HG03460 (cell line): ENCODE data around the gene POLE3.
"Not testable (repeated sequence)": the region's sequence is repeated elsewhere in the genome, so short reads cannot be mapped to it uniquely, and the experiment has no call there.

Source experiments
- ATAC-seq: cut with Tn5 transposase; IDR thresholded peaks from one replicate; pipeline ENCODE4 v1.9.1; 2021; ENCODE audit not compliant: unreplicated experiment

POLE3 gene, protein sequence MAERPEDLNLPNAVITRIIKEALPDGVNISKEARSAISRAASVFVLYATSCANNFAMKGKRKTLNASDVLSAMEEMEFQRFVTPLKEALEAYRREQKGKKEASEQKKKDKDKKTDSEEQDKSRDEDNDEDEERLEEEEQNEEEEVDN

GRCh38 chr9:113410207-113410864 is at the start of gene POLE3, which contains the start of gene C9orf43:
Gene POLE3 (minus strand): TSS chr9:113410675. CDS start chr9:113410293, 382 bp downstream.
Gene C9orf43 (plus strand): TSS chr9:113410747. CDS start chr9:113413494, 2,747 bp downstream.
- peak; percentile 93 for ATAC-seq

DNA sequence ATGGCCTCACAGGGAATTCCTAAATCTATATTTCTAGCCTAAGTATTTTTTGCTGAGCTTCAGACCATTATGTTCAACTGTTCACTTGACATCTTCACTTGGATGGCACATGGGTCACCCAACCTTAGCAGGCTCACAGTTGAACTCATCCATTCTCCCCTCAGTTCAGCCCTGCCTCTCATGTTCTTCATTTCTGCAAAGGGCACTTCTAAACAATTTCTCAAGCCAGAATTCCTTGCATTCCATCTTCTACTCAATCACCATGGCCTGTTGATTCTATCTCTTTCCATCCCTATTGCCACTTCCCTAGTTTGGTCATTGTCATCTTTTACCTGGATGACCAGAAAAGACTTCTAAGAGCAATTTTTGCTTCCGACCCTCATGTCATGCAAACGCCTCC is 45.8 kb upstream of the POLE3 start:
- ATAC-seq, result no peak

- ATAC-seq, result no peak
Observed at GRCh38 chr9:113454914-113455761, 44.7 kb upstream of the POLE3 start.

GRCh38 chr9:113452113-113452605 is 41.7 kb upstream of the POLE3 start:
- ATAC-seq, result no peak

GRCh38 chr9:113449376-113449775 is 38.9 kb upstream of the POLE3 start:
- no peak for ATAC-seq

DNA sequence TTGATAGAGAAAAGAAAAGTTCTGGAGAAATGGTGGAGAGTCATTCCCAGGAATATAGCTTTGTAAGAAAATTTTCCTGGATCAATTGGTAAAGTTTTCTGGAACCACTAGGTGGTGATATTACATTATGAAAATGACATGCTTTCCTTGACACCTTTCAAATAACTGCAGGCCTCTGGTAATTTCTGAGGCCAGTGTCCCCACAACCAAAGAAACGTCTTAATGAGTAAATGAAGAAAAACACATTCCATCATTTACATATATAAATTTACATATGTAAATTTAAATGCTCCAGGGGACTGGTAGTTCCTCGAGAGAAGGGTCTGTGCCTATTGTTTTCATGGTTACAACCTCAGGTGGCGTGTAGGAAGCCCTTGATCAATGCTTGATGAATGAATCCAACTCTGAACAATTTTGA is 35.9 kb upstream of the POLE3 start:
- ATAC-seq, result no peak

DNA sequence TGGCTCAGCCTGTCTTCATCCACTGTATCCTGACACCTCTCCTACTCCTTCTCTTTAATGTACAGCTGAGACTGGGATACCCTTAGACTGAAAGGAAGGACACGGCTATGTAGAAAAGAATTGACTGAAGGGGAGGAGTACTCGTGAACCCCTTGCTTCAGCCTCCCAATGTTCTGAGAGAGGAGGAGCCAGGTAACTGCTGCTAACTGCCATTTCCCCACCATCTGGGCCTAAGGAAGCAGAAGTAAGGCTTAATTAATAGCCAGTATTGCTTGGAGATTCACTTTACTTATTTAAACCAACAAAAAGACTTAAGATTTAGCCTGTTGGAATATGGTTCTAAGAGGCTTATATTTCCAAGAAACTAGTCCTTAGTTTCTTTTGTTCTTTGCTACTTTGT is 34.3 kb upstream of the POLE3 start:
- no peak for ATAC-seq

GRCh38 chr9:113437716-113438115 is 27.2 kb upstream of the POLE3 start:
- not testable (repeated sequence) for ATAC-seq

DNA sequence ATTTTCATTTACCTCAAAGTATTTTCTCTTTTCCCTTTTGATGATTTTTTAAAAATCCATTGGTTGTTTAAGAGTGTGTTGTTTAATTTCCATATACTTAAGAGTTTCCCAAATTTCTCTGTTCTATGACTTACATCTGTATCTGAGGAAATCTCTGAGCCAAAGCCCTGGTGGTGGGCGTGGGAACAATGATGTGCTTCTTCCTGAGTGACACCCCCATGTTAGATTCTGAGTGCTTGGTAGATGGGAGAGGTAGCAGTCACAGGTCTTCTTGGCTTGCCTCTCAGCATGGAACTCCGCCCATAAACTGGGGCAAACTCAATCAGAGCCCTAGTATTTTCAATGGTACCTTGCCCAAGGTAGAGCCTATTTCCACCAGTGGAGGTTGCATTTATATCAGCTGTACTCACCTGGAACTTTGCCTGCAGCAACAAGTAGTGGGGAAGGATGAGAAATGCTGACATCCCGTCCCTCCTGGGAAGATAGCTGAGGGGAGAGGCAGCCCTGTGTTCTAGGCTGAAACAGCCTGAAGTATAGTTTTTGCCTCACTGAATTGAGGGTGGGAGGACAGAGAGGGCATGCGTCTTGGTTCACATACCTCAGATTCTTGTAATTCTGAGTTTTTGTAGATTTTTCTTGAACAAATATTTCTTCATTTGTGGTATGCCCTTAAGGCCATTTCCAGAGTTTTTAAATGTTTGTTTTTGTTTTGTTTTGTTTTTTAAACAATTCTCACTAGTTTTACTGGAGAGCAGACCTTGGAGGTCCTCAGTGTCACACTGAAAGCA is 26.4 kb upstream of the POLE3 start:
- no peak for ATAC-seq

DNA sequence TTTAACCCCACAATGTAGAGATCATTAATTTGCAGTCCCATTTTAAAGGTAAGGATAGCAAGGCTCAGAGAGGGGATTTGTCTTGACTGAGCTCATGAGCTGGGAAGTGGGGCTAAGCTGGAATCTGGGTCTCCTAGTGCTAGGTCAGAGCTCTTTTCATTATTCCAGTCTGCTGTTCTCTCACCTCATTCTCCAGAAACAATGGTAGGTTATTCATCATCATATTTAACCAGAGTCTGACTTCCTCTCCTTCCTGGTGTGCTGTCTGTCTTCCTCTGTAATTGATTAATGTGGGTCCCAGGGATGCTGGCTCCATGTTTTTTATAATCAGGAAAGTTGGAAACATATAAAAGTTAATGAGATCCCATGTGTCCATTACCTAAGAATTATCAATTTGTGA is 20.7 kb upstream of the POLE3 start:
- no peak for ATAC-seq

- no peak for ATAC-seq
Observed at GRCh38 chr9:113428062-113428615, 17.7 kb upstream of the POLE3 start.

- ATAC-seq, result no peak
Observed at GRCh38 chr9:113427629-113428028, 17.2 kb upstream of the POLE3 start.

DNA sequence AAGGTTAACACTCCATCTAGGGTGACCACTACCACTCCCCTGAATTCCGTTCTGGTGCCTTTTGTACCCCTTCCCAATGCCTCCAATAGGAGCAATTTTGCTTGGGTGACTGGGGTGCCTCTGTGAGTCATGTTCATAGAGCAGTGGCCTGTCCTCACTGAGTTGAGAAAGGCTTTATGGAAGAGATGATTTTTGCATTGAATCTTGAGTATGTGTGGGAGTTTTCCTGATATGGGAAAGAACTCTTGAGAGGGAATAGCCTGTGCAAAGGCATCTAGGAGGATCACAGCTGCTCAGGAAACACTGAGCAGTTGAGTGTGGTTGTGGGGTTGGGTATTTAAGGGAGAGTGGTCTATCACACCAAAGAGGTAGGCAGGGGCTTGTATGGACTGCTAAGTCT is 16.2 kb upstream of the POLE3 start:
- no peak for ATAC-seq

DNA sequence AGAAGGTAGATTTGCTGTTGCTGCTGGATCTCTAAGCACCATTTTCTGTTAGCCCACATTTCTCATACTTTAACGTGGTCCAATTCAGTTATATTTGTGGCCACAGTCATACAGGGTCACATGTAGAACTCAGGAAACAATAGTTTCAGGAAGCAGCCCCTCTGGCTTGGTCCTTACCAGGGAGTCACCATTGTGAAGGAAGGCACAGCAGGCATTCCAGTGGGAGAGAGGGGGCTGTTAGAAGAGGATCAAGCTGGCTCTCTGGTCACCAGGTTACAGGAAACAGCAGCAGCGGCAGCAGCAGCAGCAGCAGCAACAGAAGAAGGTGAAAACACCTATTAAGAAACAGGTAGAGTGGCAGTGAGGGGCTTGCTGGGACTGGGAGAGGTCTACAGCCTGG is 14.6 kb upstream of the POLE3 start:
- ATAC-seq, result no peak

DNA sequence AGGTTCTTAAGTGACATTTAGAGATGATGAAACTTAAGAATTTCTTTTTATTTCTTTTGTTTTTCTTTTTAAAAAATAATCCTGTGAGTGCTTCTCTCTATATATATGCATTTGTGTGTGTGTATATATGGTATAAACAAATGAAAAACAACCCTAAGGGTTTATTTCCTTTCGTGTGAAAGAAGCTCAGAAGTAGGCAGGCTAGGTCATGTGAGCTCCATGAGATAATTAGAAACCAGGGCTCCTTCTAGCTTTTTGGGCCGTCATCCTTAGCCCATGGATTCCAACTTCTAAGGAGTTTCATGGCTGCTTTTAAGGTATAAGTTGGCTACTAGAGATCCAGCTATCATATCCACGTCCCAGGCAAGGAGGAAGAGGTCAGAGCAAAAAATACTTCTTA is 11.3 kb upstream of the POLE3 start:
- ATAC-seq, result no peak

GRCh38 chr9:113417370-113417769 is 6.9 kb upstream of the POLE3 start:
- no peak for ATAC-seq

DNA sequence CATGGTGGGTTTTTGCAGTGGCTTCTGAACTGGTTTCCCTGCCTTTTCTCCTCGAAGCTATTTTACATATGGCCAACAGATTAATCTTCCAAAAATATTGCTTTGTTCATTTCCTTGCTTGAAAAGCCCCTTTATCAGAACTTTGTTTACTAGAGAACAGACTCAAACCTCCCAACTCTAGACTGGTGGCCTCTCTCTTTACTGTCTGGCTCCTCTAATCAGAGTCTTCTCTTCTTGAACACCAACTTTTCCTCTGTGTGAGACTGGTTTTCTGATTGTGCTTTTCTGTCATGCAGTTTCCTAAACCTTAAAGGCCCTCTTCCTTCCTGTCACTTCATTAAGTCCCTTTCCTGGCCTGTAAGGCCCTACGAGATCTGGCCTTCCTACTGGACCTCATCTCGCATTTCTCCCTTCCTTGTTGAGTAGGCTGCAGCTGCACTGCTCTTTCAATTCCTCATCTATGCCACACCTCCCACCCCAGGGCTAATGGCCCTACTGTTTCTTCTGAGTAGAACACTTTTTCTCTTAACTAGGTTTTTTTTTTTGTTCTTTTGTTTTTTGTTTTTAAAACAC is 5.8 kb upstream of the POLE3 start:
- peak; percentile 97 for ATAC-seq

GRCh38 chr9:113409883-113410206 is 630 bp downstream of the POLE3 start:
- peak; percentile 6 for ATAC-seq

DNA sequence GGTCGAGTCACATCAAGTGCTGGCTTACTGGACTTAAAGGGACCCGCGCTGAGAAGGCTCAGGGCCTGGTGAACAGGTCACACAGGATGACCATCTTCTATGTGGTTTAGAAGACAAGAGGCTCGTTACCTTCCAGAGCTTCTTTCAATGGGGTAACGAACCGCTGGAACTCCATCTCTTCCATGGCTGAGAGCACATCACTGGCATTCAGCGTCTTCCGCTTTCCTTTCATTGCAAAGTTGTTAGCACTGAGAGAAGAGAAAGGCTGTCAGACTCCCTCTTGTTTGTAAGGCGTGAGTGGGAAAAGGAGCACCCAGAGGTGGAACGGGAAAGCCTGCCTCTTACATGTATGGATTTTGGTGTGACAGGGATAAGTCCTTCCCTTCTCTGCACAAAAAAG is 994 bp downstream of the POLE3 start:
- no peak for ATAC-seq

GRCh38 chr9:113406873-113407511 is 3.5 kb downstream of the POLE3 start:
- ATAC-seq, result not testable (repeated sequence)
